ENCODE measurements around the gene PPP2R2C. TPM values are rescaled to one million over a fixed set of nuclear protein-coding genes. Genes with fewer than 3 reads are reported as not detected.

The PPP2R2C gene
- total and polyA plus RNA-seq, 5 donors: 2.3 to 7.2 (median 2.8) TPM

GRCh38 chr4:6328526-6328925 is 143.9 kb downstream of the PPP2R2C start:
- 73% methylated on average over 8 of the region's 8 CpGs for WGBS
- Histone ChIP-seq H3K9me3 (ENCODE audit: control insufficient read depth, low read length) (no peaks in the 10 kb centered on the region), H3K4me1 (ENCODE audit: control insufficient read depth, insufficient read depth, low read length) (no peaks in the 10 kb centered on the region), H3K27me3 (ENCODE audit: control insufficient read depth, insufficient read depth) (no peaks in the 10 kb centered on the region), H3K4me3 (ENCODE audit: low read length) (no peak overlapping the region), H3K27ac (ENCODE audit: low read length) (no peak overlapping the region)
- intact Hi-C loops (cut with DNase I): loop anchor here in 2 of 4 donors (5.0 kb wide), 2 partner anchors 66 to 76 kb away; no protein-coding TSS in a partner anchor
- DNase-seq (peak in 1 of 3 donors; percentile 10), ATAC-seq (no peak)

GRCh38 chr4:6327220-6327917 is 145.0 kb downstream of the PPP2R2C start:
- Histone ChIP-seq H3K27me3 (ENCODE audit: control insufficient read depth, insufficient read depth) (no peaks in the 10 kb centered on the region), H3K27ac (ENCODE audit: low read length) (no peak overlapping the region), H3K4me3 (ENCODE audit: low read length) (no peak overlapping the region), H3K4me1 (ENCODE audit: control insufficient read depth, insufficient read depth, low read length) (no peaks in the 10 kb centered on the region), H3K9me3 (ENCODE audit: control insufficient read depth, low read length) (no peaks in the 10 kb centered on the region)
- WGBS: 10% methylated on average over 21 of the region's 21 CpGs
- DNase-seq (peak; percentile 78 to 92 (median 91)), ATAC-seq (peak; percentile 70 to 73)
- intact Hi-C loops (cut with DNase I): loop anchor here (1.0 to 5.0 kb wide), 4 partner anchors 63 to 77 kb away; no protein-coding TSS in a partner anchor

- no peaks in the 10 kb centered on the region for H3K4me1 ChIP-seq (ENCODE audit: control insufficient read depth, insufficient read depth, low read length)
- intact Hi-C loops (cut with DNase I): loop anchor here (1.0 to 5.0 kb wide), 4 partner anchors 62 to 76 kb away; no protein-coding TSS in a partner anchor
- no peak overlapping the region for H3K4me3 ChIP-seq (ENCODE audit: low read length)
- no peaks in the 10 kb centered on the region for H3K9me3 ChIP-seq (ENCODE audit: control insufficient read depth, low read length)
- H3K27me3 ChIP-seq (ENCODE audit: control insufficient read depth, insufficient read depth): no peaks in the 10 kb centered on the region
- 92% methylated on average over 28 of the region's 28 CpGs for WGBS
- ATAC-seq (no peak), DNase-seq (no peak)
- H3K27ac ChIP-seq (ENCODE audit: low read length): no peak overlapping the region
Observed at GRCh38 chr4:6326312-6327060, 145.9 kb downstream of the PPP2R2C start.

- H3K27me3 ChIP-seq (ENCODE audit: control insufficient read depth, insufficient read depth): no peaks in the 10 kb centered on the region
- no peak overlapping the region for H3K4me3 ChIP-seq (ENCODE audit: low read length)
- no peaks in the 10 kb centered on the region for H3K4me1 ChIP-seq (ENCODE audit: control insufficient read depth, insufficient read depth, low read length)
- intact Hi-C loops (cut with DNase I): loop anchor here (2.0 to 5.0 kb wide), 3 partner anchors 64 to 75 kb away; no protein-coding TSS in a partner anchor
- H3K9me3 ChIP-seq (ENCODE audit: control insufficient read depth, low read length): no peaks in the 10 kb centered on the region
- no peak overlapping the region for H3K27ac ChIP-seq (ENCODE audit: low read length)
- DNase-seq (no peak), ATAC-seq (no peak)
- WGBS: 85% methylated on average over 14 of the region's 14 CpGs
Observed at GRCh38 chr4:6325788-6326290, 146.6 kb downstream of the PPP2R2C start.

GRCh38 chr4:6324999-6325787 is 147.2 kb downstream of the PPP2R2C start:
- 43% methylated on average over 22 of the region's 22 CpGs for WGBS
- intact Hi-C loops (cut with DNase I): loop anchor here in 2 of 4 donors (5.0 kb wide), 2 partner anchors 63 to 73 kb away; no protein-coding TSS in a partner anchor
- DNase-seq (peak; percentile 14 to 64 (median 55)), ATAC-seq (peak; percentile 36 to 88)
- no peak overlapping the region for H3K4me3 ChIP-seq (ENCODE audit: low read length)
- H3K9me3 ChIP-seq (ENCODE audit: control insufficient read depth, low read length): no peaks in the 10 kb centered on the region
- H3K27ac ChIP-seq (ENCODE audit: low read length): peak overlapping the region; percentile 5
- no peaks in the 10 kb centered on the region for H3K27me3 ChIP-seq (ENCODE audit: control insufficient read depth, insufficient read depth)
- no peaks in the 10 kb centered on the region for H3K4me1 ChIP-seq (ENCODE audit: control insufficient read depth, insufficient read depth, low read length)

- no peaks in the 10 kb centered on the region for H3K4me1 ChIP-seq (ENCODE audit: control insufficient read depth, insufficient read depth, low read length)
- intact Hi-C loops (cut with DNase I): no loop called here
- peak overlapping the region; percentile 12 for H3K27ac ChIP-seq (ENCODE audit: low read length)
- H3K4me3 ChIP-seq (ENCODE audit: low read length): no peak overlapping the region
- WGBS: 45% methylated on average over 15 of the region's 15 CpGs
- ATAC-seq (no peak), DNase-seq (peak in 1 of 3 donors; percentile 16)
- H3K9me3 ChIP-seq (ENCODE audit: control insufficient read depth, low read length): no peaks in the 10 kb centered on the region
- no peaks in the 10 kb centered on the region for H3K27me3 ChIP-seq (ENCODE audit: control insufficient read depth, insufficient read depth)
Observed at GRCh38 chr4:6324461-6324998, 147.9 kb downstream of the PPP2R2C start.

- DNase-seq: peak in 1 of 3 donors; percentile 23
- WGBS: 79% methylated on average over 33 of the region's 33 CpGs
- H3K9me3 ChIP-seq (ENCODE audit: control insufficient read depth, low read length): no peaks in the 10 kb centered on the region
Observed at GRCh38 chr4:6322761-6323566, 149.4 kb downstream of the PPP2R2C start.

GRCh38 chr4:6322067-6322760 is 150.2 kb downstream of the PPP2R2C start:
- Histone ChIP-seq H3K27me3 (ENCODE audit: control insufficient read depth, insufficient read depth) (no peaks in the 10 kb centered on the region), H3K4me1 (ENCODE audit: control insufficient read depth, insufficient read depth, low read length) (no peaks in the 10 kb centered on the region), H3K4me3 (ENCODE audit: low read length) (no peak overlapping the region), H3K9me3 (ENCODE audit: control insufficient read depth, low read length) (no peaks in the 10 kb centered on the region), H3K27ac (ENCODE audit: low read length) (no peak overlapping the region)
- 91% methylated on average over 23 of the region's 23 CpGs for WGBS
- DNase-seq (peak in 1 of 3 donors; percentile 3), ATAC-seq (no peak)
- intact Hi-C loops (cut with DNase I): no loop called here

More at GRCh38 chr4:6322761-6323566, 149.4 kb downstream of the PPP2R2C start:
- intact Hi-C loops (cut with DNase I): no loop called here
- ATAC-seq: no peak
- no peaks in the 10 kb centered on the region for H3K4me1 ChIP-seq (ENCODE audit: control insufficient read depth, insufficient read depth, low read length)
- no peaks in the 10 kb centered on the region for H3K27me3 ChIP-seq (ENCODE audit: control insufficient read depth, insufficient read depth)
- no peak overlapping the region for H3K27ac ChIP-seq (ENCODE audit: low read length)
- H3K4me3 ChIP-seq (ENCODE audit: low read length): no peak overlapping the region

GRCh38 chr4:6321361-6321760 is 151.1 kb downstream of the PPP2R2C start:
- DNase-seq: no peak
- 86% methylated on average over 2 of the region's 2 CpGs for WGBS

More at GRCh38 chr4:6321361-6321760, 151.1 kb downstream of the PPP2R2C start:
- no peak for ATAC-seq
- no peaks in the 10 kb centered on the region for H3K4me1 ChIP-seq (ENCODE audit: control insufficient read depth, insufficient read depth, low read length)
- no peak overlapping the region for H3K4me3 ChIP-seq (ENCODE audit: low read length)
- intact Hi-C loops (cut with DNase I): no loop called here
- no peaks in the 10 kb centered on the region for H3K9me3 ChIP-seq (ENCODE audit: control insufficient read depth, low read length)
- no peaks in the 10 kb centered on the region for H3K27me3 ChIP-seq (ENCODE audit: control insufficient read depth, insufficient read depth)
- no peak overlapping the region for H3K27ac ChIP-seq (ENCODE audit: low read length)

Measured in right cardiac atrium (tissue), 5 donors.